ENCODE data around the gene GCSH. TPM values are rescaled to one million over a fixed set of nuclear protein-coding genes. Genes with fewer than 3 reads are reported as not detected.

Gene GCSH
- 22.3 and 25.0 TPM in 2 replicates for total RNA-seq

GRCh38 chr16:81095953-81096714, at the start of gene GCSH:
Gene GCSH (minus strand): TSS chr16:81096395. CDS start chr16:81096278, 117 bp downstream.

DNA sequence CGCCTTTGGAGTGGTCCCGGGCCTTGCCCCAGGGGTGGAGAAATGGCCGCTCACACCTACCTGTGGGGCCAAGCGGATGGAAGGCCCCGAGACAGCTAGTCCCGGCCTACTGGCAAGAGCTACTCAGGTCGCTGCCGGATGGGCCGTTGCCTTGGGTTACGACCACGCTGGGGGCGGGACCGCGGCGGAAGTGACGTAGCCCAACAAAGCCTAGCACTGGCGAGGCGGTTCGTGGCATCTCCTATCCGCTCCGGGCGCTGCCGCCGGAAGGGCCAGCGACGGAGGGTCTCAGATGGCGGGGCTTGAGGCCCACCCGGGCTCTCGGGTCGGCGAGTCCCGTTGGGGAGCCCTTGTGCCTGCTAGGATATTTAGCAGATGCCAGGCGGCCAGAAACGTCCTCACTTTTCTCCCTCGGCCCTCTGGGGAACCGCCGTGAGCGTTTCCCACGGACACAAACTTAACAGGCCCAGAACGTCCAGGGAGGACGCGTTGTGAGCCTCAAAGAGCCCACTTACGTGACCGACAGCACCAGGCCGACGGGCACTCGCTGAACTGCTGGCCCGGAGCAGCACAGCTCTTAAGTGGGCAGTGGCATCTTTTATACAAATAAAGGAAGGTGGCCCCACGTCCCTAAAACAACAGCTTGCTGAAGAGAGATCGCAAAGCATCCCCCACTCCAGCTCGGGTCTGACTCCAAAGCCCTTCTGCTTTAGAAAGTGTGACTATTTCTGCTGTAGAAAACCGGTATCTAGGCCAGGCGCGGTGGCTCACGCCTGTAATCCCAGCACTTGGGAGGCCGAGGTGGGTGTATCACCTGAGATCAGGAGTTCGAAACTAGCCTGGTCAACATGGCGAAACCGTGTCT, 18.9 kb downstream of the GCSH start, which contains the start of gene C16orf46:
TSS of gene C16orf46 (minus strand) at position 163 of the 865 bp plus-strand sequence. CDS start 13,283 bp downstream, outside the sequence.

GRCh38 chr16:81035398-81035974, 60.7 kb downstream of the GCSH start, which contains the start of gene ATMIN:
Gene ATMIN (plus strand): TSS chr16:81035842. CDS start chr16:81035871, 29 bp downstream.

Small RNAs within 50 kb of the gene (small RNA-seq; reads per million reads assigned to genes)
- gene AC092718.3 (not detected), gene RNU6-1191P (not detected)

Other genes with a start within 250 kb of the GCSH start
- gene CMC2, start 89.5 kb downstream of the GCSH start, total RNA-seq, result 25.7 and 26.0 TPM in 2 replicates
- 51.1 and 60.8 TPM in 2 replicates for gene CENPN, start 89.2 kb downstream of the GCSH start, total RNA-seq
- 29.4 and 37.5 TPM in 2 replicates for gene ATMIN, start 60.6 kb downstream of the GCSH start, total RNA-seq
- gene C16orf46, start 19.2 kb downstream of the GCSH start, total RNA-seq, result 0.59 and 1.1 TPM in 2 replicates
- not detected in 2 replicates for gene BCO1, start 142.3 kb upstream of the GCSH start, total RNA-seq
- 4.0 and 6.1 TPM in 2 replicates for gene GAN, start 218.6 kb upstream of the GCSH start, total RNA-seq

Measured in subcutaneous preadipocyte (primary cell).